ENCODE measurements around the gene ARL3.

The ARL3 gene

GRCh38 chr10:102676534-102677315 lies 37.5 kb downstream of the ARL3 start:
- no peak for DNase-seq (ENCODE audit: insufficient read length, low spot score)
- TF ChIP-seq POLR2A (IDR thresholded peaks at IDR 0.05; ENCODE audit: low read depth, low read length) = no peak
- no peak for TF ChIP-seq POLR2AphosphoS5 (IDR thresholded peaks at IDR 0.05; ENCODE audit: low read depth, low read length)
- no peak for TF ChIP-seq TAF1 (IDR thresholded peaks at IDR 0.05; ENCODE audit: low read depth, low read length)
- no peak for TF ChIP-seq POU2F2 (IDR thresholded peaks at IDR 0.05; ENCODE audit: low read depth, low read length)
- no peak for TF ChIP-seq SPI1 (IDR thresholded peaks at IDR 0.05; ENCODE audit: low read depth, low read length)
- no peak for TF ChIP-seq PAX5 (IDR thresholded peaks at IDR 0.05; ENCODE audit: insufficient read depth, low read length, severe bottlenecking)
- no peak for FAIRE-seq

GRCh38 chr10:102675666-102676533 lies 38.3 kb downstream of the ARL3 start:
- no peak for DNase-seq (ENCODE audit: insufficient read length, low spot score)
- TF ChIP-seq PAX5 (IDR thresholded peaks at IDR 0.05; ENCODE audit: insufficient read depth, low read length, severe bottlenecking) = no peak
- no peak for TF ChIP-seq POLR2A (IDR thresholded peaks at IDR 0.05; ENCODE audit: low read depth, low read length)
- peak; percentile 48; the same call in 1 of the 2 replicates for TF ChIP-seq SPI1 (IDR thresholded peaks at IDR 0.05; ENCODE audit: low read depth, low read length)
- FAIRE-seq = no peak

- FAIRE-seq (no peak), DNase-seq (ENCODE audit: insufficient read length, low spot score) (no peak)
- TF ChIP-seq POLR2AphosphoS5 (IDR thresholded peaks at IDR 0.05; ENCODE audit: low read depth, low read length) (no peak), TAF1 (IDR thresholded peaks at IDR 0.05; ENCODE audit: low read depth, low read length) (no peak), PAX5 (IDR thresholded peaks at IDR 0.05; ENCODE audit: insufficient read depth, low read length, severe bottlenecking) (no peak), POU2F2 (IDR thresholded peaks at IDR 0.05; ENCODE audit: low read depth, low read length) (no peak), POLR2A (IDR thresholded peaks at IDR 0.05; ENCODE audit: low read depth, low read length) (no peak), SPI1 (IDR thresholded peaks at IDR 0.05; ENCODE audit: low read depth, low read length) (no peak)
These were observed 39.1 kb downstream of the ARL3 start for GRCh38 chr10:102675011-102675665.

GRCh38 chr10:102674566-102674965 lies 39.6 kb downstream of the ARL3 start:
- DNase-seq (ENCODE audit: insufficient read length, low spot score) (no peak), FAIRE-seq (no peak)
- no peak for TF ChIP-seq TAF1 (IDR thresholded peaks at IDR 0.05; ENCODE audit: low read depth, low read length)
- no peak for TF ChIP-seq POLR2A (IDR thresholded peaks at IDR 0.05; ENCODE audit: low read depth, low read length)
- TF ChIP-seq POLR2AphosphoS5 (IDR thresholded peaks at IDR 0.05; ENCODE audit: low read depth, low read length) = no peak
- TF ChIP-seq POU2F2 (IDR thresholded peaks at IDR 0.05; ENCODE audit: low read depth, low read length) = no peak
- no peak for TF ChIP-seq SPI1 (IDR thresholded peaks at IDR 0.05; ENCODE audit: low read depth, low read length)
- no peak for TF ChIP-seq PAX5 (IDR thresholded peaks at IDR 0.05; ENCODE audit: insufficient read depth, low read length, severe bottlenecking)

GRCh38 chr10:102673819-102674511 lies 40.2 kb downstream of the ARL3 start:
- no peak for TF ChIP-seq TAF1 (IDR thresholded peaks at IDR 0.05; ENCODE audit: low read depth, low read length)
- TF ChIP-seq POLR2A (IDR thresholded peaks at IDR 0.05; ENCODE audit: low read depth, low read length) = no peak
- no peak for TF ChIP-seq POLR2AphosphoS5 (IDR thresholded peaks at IDR 0.05; ENCODE audit: low read depth, low read length)
- no peak for TF ChIP-seq POU2F2 (IDR thresholded peaks at IDR 0.05; ENCODE audit: low read depth, low read length)
- no peak for TF ChIP-seq PAX5 (IDR thresholded peaks at IDR 0.05; ENCODE audit: insufficient read depth, low read length, severe bottlenecking)
- no peak for TF ChIP-seq SPI1 (IDR thresholded peaks at IDR 0.05; ENCODE audit: low read depth, low read length)
- FAIRE-seq = peak; percentile 88
- DNase-seq (ENCODE audit: insufficient read length, low spot score) = peak; percentile 60

GRCh38 chr10:102673236-102673818 lies 40.9 kb downstream of the ARL3 start:
- TF ChIP-seq POLR2AphosphoS5 (IDR thresholded peaks at IDR 0.05; ENCODE audit: low read depth, low read length) (no peak), POU2F2 (IDR thresholded peaks at IDR 0.05; ENCODE audit: low read depth, low read length) (no peak), POLR2A (IDR thresholded peaks at IDR 0.05; ENCODE audit: low read depth, low read length) (no peak)
- DNase-seq (ENCODE audit: insufficient read length, low spot score) = no peak
- FAIRE-seq = no peak

GRCh38 chr10:102670871-102671434 lies 43.2 kb downstream of the ARL3 start:
- DNase-seq (ENCODE audit: insufficient read length, low spot score) (no peak), FAIRE-seq (no peak)
- TF ChIP-seq PAX5 (IDR thresholded peaks at IDR 0.05; ENCODE audit: insufficient read depth, low read length, severe bottlenecking) = no peak
- no peak for TF ChIP-seq POLR2AphosphoS5 (IDR thresholded peaks at IDR 0.05; ENCODE audit: low read depth, low read length)
- no peak for TF ChIP-seq POU2F2 (IDR thresholded peaks at IDR 0.05; ENCODE audit: low read depth, low read length)
- TF ChIP-seq POLR2A (IDR thresholded peaks at IDR 0.05; ENCODE audit: low read depth, low read length) = no peak
- no peak for TF ChIP-seq TAF1 (IDR thresholded peaks at IDR 0.05; ENCODE audit: low read depth, low read length)
- TF ChIP-seq SPI1 (IDR thresholded peaks at IDR 0.05; ENCODE audit: low read depth, low read length) = no peak

- DNase-seq (ENCODE audit: insufficient read length, low spot score) (no peak), FAIRE-seq (no peak)
- TF ChIP-seq POU2F2 (IDR thresholded peaks at IDR 0.05; ENCODE audit: low read depth, low read length) = no peak
- no peak for TF ChIP-seq POLR2AphosphoS5 (IDR thresholded peaks at IDR 0.05; ENCODE audit: low read depth, low read length)
- TF ChIP-seq POLR2A (IDR thresholded peaks at IDR 0.05; ENCODE audit: low read depth, low read length) = no peak
- no peak for TF ChIP-seq SPI1 (IDR thresholded peaks at IDR 0.05; ENCODE audit: low read depth, low read length)
- no peak for TF ChIP-seq TAF1 (IDR thresholded peaks at IDR 0.05; ENCODE audit: low read depth, low read length)
- no peak for TF ChIP-seq PAX5 (IDR thresholded peaks at IDR 0.05; ENCODE audit: insufficient read depth, low read length, severe bottlenecking)
These were observed 44.0 kb downstream of the ARL3 start for GRCh38 chr10:102670065-102670670.
